Stimulated activated CD8-positive, alpha-beta memory T cell treated with anti-CD3 and anti-CD28 coated beads, Interleukin-12 subunit alpha, Interleukin-12 subunit beta, amount 100 ng/mL, for 1 hour (primary cell): ENCODE measurements around the gene PAPPA2.
"Not testable (repeated sequence)": the region's sequence is repeated elsewhere in the genome, so short reads cannot be mapped to it uniquely, and the experiment has no call there.

Source experiments
- DNase-seq: peaks from one replicate; pipeline ENCODE4 v3.0.0-alpha.2; 2020; ENCODE audit warnings: low read depth

Gene PAPPA2

GRCh38 chr1:176462674-176463378 is at the start of gene PAPPA2:
PAPPA2 (plus strand) TSS chr1:176463175; CDS start chr1:176556323, 93,148 bp downstream.
- DNase-seq, result no peak

GRCh38 chr1:176416777-176417176 is 46.2 kb upstream of the PAPPA2 start:
- no peak for DNase-seq

GRCh38 chr1:176419608-176420007 is 43.4 kb upstream of the PAPPA2 start:
- not testable (repeated sequence) for DNase-seq

- no peak for DNase-seq
Measured at GRCh38 chr1:176434234-176434633, 28.7 kb upstream of the PAPPA2 start.

GRCh38 chr1:176436251-176436650 is 26.7 kb upstream of the PAPPA2 start:
- no peak for DNase-seq

GRCh38 chr1:176440176-176440575 is 22.8 kb upstream of the PAPPA2 start:
- DNase-seq, result no peak

- no peak for DNase-seq
Measured at GRCh38 chr1:176444286-176444685, 18.7 kb upstream of the PAPPA2 start.

- no peak for DNase-seq
Measured at GRCh38 chr1:176445402-176445801, 17.6 kb upstream of the PAPPA2 start.

GRCh38 chr1:176448340-176448739 is 14.6 kb upstream of the PAPPA2 start:
- DNase-seq, result no peak

GRCh38 chr1:176450526-176450925 is 12.4 kb upstream of the PAPPA2 start:
- DNase-seq, result no peak

GRCh38 chr1:176451741-176452140 is 11.2 kb upstream of the PAPPA2 start:
- DNase-seq, result not testable (repeated sequence)

- no peak for DNase-seq
Measured at GRCh38 chr1:176456795-176457194, 6.2 kb upstream of the PAPPA2 start.

GRCh38 chr1:176460544-176461336 is 2.2 kb upstream of the PAPPA2 start:
- DNase-seq, result no peak

GRCh38 chr1:176461576-176461975 is 1.4 kb upstream of the PAPPA2 start:
- no peak for DNase-seq

- no peak for DNase-seq
Measured at GRCh38 chr1:176466514-176466913, 3.5 kb downstream of the PAPPA2 start.

GRCh38 chr1:176469450-176470010 is 6.6 kb downstream of the PAPPA2 start:
- no peak for DNase-seq

GRCh38 chr1:176471338-176472121 is 8.6 kb downstream of the PAPPA2 start:
- no peak for DNase-seq

- DNase-seq, result no peak
Measured at GRCh38 chr1:176479971-176480370, 17.0 kb downstream of the PAPPA2 start.

GRCh38 chr1:176480750-176481149 is 17.8 kb downstream of the PAPPA2 start:
- DNase-seq, result no peak

GRCh38 chr1:176485083-176485482 is 22.1 kb downstream of the PAPPA2 start:
- no peak for DNase-seq

GRCh38 chr1:176494436-176494835 is 31.5 kb downstream of the PAPPA2 start:
- DNase-seq, result no peak

- DNase-seq, result no peak
Measured at GRCh38 chr1:176499671-176500070, 36.7 kb downstream of the PAPPA2 start.
